GM19023 (cell line): ENCODE results near the gene SLC12A2.
A peak's percentile ranks its signal among the peaks of the same experiment; 100 is the strongest.

Source experiments
- ATAC-seq: cut with Tn5 transposase; IDR thresholded peaks from one replicate; pipeline ENCODE4 v1.9.1; 2021; ENCODE audit warnings: mild to moderate bottlenecking, moderate library complexity; ENCODE audit not compliant: unreplicated experiment

SLC12A2 gene

DNA sequence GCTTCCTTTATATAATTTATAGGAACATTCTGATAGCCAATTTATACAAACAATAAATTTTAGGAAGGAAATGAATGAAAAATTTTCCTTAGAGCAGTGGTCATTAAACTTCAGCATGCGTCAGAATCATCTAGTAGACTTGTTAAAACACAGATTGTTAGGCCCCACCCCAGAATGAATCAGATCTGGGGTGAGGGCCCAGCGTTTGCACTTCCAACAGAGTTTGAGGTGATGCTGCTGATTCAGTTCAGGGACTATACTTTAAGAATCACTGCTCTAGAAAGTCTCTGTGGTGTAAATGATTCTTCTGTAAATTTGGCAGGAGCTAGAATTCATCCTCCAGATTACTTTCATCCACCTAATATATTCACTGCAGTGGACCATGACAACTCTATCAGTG, 80.4 kb downstream of the SLC12A2 start:
- no peak for ATAC-seq

GRCh38 chr5:128169401-128170017, 85.9 kb downstream of the SLC12A2 start:
- ATAC-seq, result no peak

DNA sequence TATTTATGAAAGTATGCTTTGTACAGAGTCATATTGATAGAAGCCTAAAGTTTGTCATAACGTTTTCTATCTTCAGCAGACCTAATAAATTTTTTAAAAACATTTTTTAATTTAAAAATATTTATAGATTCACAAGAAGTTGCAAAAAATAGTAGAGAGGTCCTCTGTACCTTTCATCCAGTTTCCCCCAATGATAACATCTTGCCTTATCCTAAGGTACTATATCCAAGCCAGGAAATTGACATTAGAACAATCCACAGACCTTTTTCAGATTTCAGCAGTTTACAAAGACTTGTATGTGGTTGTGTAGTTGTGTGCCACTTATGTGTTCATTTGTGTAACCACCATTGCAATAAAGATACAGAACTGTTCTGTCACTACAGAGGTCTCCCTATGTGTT, 88.5 kb downstream of the SLC12A2 start:
- ATAC-seq, result no peak

- ATAC-seq, result no peak
Observed at GRCh38 chr5:128174951-128175350, 91.4 kb downstream of the SLC12A2 start.

DNA sequence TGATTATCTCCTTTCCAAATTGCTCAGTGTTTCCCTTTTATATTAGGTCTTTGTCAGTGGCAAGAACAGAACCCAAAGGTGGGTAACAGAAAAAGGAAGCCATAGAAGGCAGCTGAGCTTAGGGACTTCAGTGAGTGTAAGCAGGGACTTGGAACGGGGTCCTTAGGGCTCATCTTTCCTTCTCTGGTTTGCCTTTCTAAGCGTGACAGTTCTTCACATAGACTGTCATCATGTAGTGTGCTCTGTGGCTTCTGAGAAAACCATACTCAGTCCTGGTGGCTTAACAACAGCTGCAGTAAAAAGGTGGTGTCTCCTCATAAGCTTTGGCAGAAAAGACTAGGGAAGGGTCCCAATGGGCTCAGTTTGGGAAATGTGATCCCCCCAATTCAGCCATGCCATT, 108.8 kb downstream of the SLC12A2 start:
- ATAC-seq, result peak; percentile 70

GRCh38 chr5:128193665-128194390, 110.3 kb downstream of the SLC12A2 start:
- no peak for ATAC-seq

GRCh38 chr5:128195316-128195715, 111.8 kb downstream of the SLC12A2 start:
- no peak for ATAC-seq

- no peak for ATAC-seq
Observed at GRCh38 chr5:128196080-128196479, 112.5 kb downstream of the SLC12A2 start.

DNA sequence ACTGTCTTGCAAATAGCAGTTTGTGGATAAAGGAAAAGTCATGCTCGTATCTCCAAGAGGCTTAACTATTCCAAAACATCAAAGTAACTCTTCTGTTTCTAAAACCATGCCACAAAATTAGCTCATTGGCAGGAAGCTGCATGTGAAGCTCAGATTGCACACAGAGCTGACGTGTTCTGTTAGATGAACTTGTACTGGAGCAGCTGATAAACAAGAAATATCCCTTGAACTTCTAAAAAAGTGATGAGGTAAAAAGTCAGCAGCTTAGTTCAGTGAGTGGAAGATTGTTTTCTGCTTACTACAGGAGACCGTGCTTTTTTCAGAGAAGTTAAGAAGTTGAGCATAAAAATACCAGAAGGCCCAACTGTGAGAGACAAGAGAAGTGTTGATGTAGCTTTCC, 113.2 kb downstream of the SLC12A2 start:
- no peak for ATAC-seq

- no peak for ATAC-seq
Observed at GRCh38 chr5:128197896-128198522, 114.4 kb downstream of the SLC12A2 start.

DNA sequence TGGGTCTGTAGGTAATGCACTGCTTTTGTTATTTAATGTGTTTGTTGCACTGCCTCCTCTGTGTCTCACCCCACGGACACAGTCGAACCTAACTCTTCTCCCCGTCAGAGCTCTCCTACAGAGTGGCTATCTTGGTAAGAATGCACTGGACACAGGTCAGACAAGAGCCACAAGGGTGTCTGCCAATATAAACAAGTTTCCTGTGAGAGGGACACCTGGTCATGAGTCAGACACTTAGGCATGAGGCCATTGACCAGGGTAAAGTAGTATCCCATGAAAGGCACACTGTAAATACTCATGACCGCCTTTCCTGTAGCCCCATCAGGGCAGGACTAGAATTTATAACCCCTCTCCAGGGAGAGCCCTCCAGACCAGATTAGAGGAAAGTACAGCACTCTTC, 115.5 kb downstream of the SLC12A2 start:
- ATAC-seq, result no peak

GRCh38 chr5:128199611-128200010, 116.0 kb downstream of the SLC12A2 start:
- no peak for ATAC-seq

DNA sequence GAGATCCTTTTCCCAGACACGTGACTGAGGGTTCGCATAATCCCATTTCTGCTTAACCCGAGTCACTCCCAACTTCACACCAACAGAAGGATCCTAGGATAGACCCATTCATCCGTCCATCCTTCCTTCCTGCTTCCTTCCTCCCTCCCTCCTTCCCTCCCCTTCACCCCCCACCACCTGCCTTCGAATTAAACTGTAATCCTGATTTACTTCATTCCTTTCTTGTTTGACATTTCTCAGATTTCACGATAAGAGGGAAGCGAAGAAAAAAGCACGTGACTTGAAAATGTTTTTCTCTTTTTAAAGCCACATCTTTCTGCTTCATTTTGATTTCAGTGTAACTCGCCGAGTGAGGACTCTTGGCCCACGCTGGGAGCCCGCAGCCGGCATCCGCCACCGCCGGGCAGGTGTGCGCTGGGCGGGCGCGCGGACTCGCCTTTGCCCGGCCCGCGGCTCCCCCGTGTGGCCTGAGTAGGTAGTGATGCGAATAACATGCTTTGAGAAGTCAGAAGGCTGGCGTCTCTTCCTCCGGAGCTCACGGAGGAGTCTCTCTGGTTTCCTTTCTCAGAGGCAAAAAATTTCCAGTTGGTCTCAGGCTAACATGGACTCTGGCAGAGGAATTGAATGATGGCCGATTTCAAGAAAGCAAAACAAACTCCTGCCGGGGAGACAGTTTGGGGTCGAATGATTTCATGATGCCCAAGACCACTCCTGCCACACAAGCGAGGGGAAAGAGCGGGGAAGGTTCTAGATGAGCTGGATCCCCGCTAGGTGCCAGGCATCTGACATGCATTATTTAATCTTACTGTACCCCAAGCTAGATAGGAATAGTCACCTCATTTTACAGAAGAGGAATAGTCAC, 117.7 kb downstream of the SLC12A2 start:
- peak; percentile 94 for ATAC-seq

DNA sequence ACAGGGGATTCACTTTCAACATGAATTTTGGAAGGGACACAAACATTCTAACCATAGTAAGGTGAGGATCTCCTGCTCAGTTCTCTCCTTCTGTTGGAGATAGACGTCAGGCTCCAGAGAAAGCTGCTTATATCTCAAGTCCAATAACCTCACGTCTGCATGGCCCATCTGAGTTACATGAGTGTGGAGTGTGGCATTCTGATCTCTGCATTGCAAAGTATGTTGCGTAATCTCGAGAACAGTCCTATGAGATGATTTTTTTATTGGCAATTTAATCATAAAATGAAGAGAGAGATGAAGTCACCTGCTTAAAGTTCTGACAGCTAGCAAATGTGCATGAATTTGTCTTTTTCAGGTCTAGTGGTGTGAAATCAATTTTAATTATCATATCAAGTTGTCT, 118.8 kb downstream of the SLC12A2 start:
- no peak for ATAC-seq

- ATAC-seq, result no peak
Observed at GRCh38 chr5:128208436-128208835, 124.9 kb downstream of the SLC12A2 start.

DNA sequence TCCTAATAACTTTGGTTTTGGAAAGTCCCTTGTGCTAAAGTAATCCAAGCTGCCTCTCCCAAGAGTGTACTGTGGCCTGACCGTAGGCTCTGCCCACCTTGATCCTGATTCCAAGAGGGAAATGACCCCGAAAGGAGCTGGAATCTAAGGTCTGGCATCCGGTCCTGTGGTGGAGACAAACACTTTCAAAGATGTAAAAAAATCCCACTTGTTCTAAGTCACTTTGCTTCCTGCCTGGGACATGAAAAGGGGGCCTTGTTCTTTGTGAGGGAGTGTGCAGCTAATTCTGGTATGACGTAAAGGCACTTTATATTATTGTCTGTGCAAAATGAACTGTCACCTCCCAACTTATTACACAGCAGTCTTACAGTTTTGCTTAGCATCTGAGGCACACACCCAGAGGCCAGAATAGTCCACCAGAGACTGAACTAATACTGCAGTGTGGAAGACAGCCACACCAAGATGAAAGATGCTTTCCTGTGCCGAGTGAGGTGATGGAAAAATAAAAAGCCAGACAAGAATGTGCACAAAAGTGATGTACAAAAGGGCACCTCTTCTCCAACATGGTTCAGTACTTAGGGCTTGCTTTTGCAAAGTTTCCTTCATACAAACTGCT, 128.7 kb downstream of the SLC12A2 start:
- no peak for ATAC-seq

- no peak for ATAC-seq
Observed at GRCh38 chr5:128213340-128213739, 129.8 kb downstream of the SLC12A2 start.

DNA sequence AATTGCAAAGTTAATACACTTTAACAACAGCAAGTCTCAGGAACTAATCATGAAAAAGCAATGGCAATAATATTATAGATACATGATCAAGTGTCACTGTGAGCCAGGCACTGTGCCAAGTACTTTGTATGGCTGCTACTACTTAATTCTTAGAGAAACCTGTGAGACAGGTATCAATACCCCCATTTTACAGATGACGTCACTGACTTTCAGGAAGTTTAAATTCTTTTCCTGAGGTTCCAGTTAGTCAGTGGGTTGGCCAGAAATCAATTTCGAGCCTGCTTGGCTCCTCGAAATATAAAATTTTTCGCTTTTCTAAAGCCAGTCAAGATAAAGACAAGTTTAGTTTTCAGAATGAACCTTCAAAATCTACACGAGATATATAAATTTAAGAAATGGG, 130.3 kb downstream of the SLC12A2 start:
- no peak for ATAC-seq

DNA sequence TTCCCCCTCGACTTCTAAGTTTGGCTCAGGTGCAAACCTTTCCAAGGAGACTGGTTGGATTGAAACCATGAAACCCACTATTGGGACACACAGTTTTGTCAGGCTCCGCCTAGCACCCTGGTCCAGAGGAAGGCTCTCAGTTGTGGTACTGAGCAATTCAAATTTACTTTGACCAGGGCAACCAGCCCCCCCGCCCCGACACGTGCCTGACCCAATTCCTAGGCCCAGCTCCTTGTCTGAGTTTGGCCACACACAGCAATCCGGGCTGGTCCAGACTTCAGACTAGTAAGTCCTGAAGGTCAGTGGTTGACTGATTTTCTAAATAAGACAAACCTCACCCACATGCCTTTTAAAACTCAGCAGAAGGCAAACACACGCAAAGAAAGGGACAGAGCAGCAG, 132.7 kb downstream of the SLC12A2 start:
- ATAC-seq, result no peak

GRCh38 chr5:128216860-128217531, 133.4 kb downstream of the SLC12A2 start:
- no peak for ATAC-seq
